Ishikawa (cell line): ENCODE data around the gene RAB4B.

Experiments used
- CEBPB ChIP-seq: IDR thresholded peaks from 2 replicates; pipeline ENCODE4 v1.6.1; 2012
- EGR1 ChIP-seq: IDR thresholded peaks from 2 replicates; pipeline ENCODE4 v1.6.1; 2012
- EP300 ChIP-seq: IDR thresholded peaks from 2 replicates; pipeline ENCODE4 v1.6.1; 2012; ENCODE audit warnings: borderline replicate concordance
- FOXM1 ChIP-seq: IDR thresholded peaks from 2 replicates; pipeline ENCODE4 v1.6.1; 2012; ENCODE audit warnings: low read depth, borderline replicate concordance
- NFIC ChIP-seq: IDR thresholded peaks from 2 replicates; pipeline ENCODE4 v1.6.1; 2012
- RAD21 ChIP-seq: IDR thresholded peaks from 2 replicates; pipeline ENCODE4 v1.6.1; 2012; ENCODE audit warnings: low read depth
- REST ChIP-seq: IDR thresholded peaks from 2 replicates; pipeline ENCODE4 v1.6.1; 2012; ENCODE audit warnings: low read depth, mild to moderate bottlenecking
- YY1 ChIP-seq: IDR thresholded peaks from 2 replicates; pipeline ENCODE4 v1.6.1; 2012; ENCODE audit warnings: low read depth

- TF ChIP-seq NFIC (no peak), CEBPB (no peak), YY1 (no peak), RAD21 (no peak), EP300 (no peak), REST (no peak), FOXM1 (no peak), EGR1 (no peak)
Observed at GRCh38 chr19:40743926-40744325, 34.1 kb upstream of the RAB4B start.
